OCI-LY7 (cell line): ENCODE measurements around the gene LDHAL6B. TPM values are rescaled to one million over a fixed set of nuclear protein-coding genes. Genes with fewer than 3 reads are reported as not detected.

Source experiments
- microRNA-seq: library from miRNA; unstranded; fragments of <30 nt; microRNA quantifications from one replicate; pipeline ENCODE4 v1.2.0, GENCODE V29; 2022; ENCODE audit warnings: borderline replicate concordance
- small RNA-seq: library from RNA; depleted of rRNA; stranded (forward); fragments of <200 nt; gene quantifications from one replicate; pipeline ENCODE3, GENCODE V24; 2014
- total RNA-seq, 2 experiments: library from RNA; depleted of rRNA in 1 of 2; stranded (reverse); fragments of >200 nt in 1 of 2; shearing (Covaris generic) in 1 of 2; gene quantifications; 2 replicates each; pipeline ENCODE4 v1.2.3, GENCODE V29; 2014 to 2022

LDHAL6B gene
- total RNA-seq, 2 experiments from 2014 or later, result 0.09 TPM; not detected in 1

Small RNAs within 50 kb of the gene (microRNA-seq; reads per million reads assigned to microRNA genes)
- 2.3 reads per million for gene MIR2116

Small RNAs within 50 kb of the gene (small RNA-seq; reads per million reads assigned to genes)
- gene MIR2116, result not detected
- gene RNU4-80P, result not detected

Other genes starting within 250 kb of the LDHAL6B start
- 19.2 and 20.4 TPM in 2 replicates for gene RNF111, start 219.2 kb upstream of the LDHAL6B start, total RNA-seq (2014; rRNA removed; shearing (Covaris generic))
- gene RNF111, start 219.2 kb upstream of the LDHAL6B start, total RNA-seq (2022), result 41.6 and 42.7 TPM in 2 replicates
- 87.9 and 93.9 TPM in 2 replicates for gene CCNB2, start 101.7 kb upstream of the LDHAL6B start, total RNA-seq (2014; rRNA removed; shearing (Covaris generic))
- 128 and 155 TPM in 2 replicates for gene CCNB2, start 101.7 kb upstream of the LDHAL6B start, total RNA-seq (2022)
- 0.72 and 1.5 TPM in 2 replicates for gene MYO1E, start 166.0 kb downstream of the LDHAL6B start, total RNA-seq (2014; rRNA removed; shearing (Covaris generic))
- gene MYO1E, start 166.0 kb downstream of the LDHAL6B start, total RNA-seq (2022), result 17.3 and 26.5 TPM in 2 replicates
- gene FAM81A, start 231.3 kb downstream of the LDHAL6B start, total RNA-seq (2014; rRNA removed; shearing (Covaris generic)), result 8.1 and 11.6 TPM in 2 replicates
- 37.4 and 40.3 TPM in 2 replicates for gene FAM81A, start 231.3 kb downstream of the LDHAL6B start, total RNA-seq (2022)